ENCODE measurements around the gene ABCF2.
A peak's percentile ranks its signal among the peaks of the same experiment; 100 is the strongest.

Gene ABCF2

GRCh38 chr7:151232091-151232916 is 5.3 kb upstream of the ABCF2 start, which contains the start of gene CHPF2:
Gene CHPF2 (plus strand): TSS chr7:151232483. CDS start chr7:151234012, 1,529 bp downstream.
- H3K4me3 ChIP-seq (ENCODE audit: low read depth, low read length) = peak within 1 kb of the TSS; percentile 81
- H3K27me3 ChIP-seq (ENCODE audit: control insufficient read depth, insufficient read depth, low read length) = no peaks in the 10 kb centered on the region
- H3K4me1 ChIP-seq (ENCODE audit: control insufficient read depth, insufficient read depth, low read length) = peaks cover 20% of the 10 kb centered on the region
- H3K9ac ChIP-seq (ENCODE audit: low read length) = peak within 1 kb of the TSS; percentile 93
- peaks cover 32% of the 10 kb centered on the region for H3K36me3 ChIP-seq (ENCODE audit: control insufficient read depth, insufficient read depth, low read length)
- no peaks in the 10 kb centered on the region for H3K9me3 ChIP-seq (ENCODE audit: control insufficient read depth, insufficient read depth, low read depth, low read length)
- peak within 1 kb of the TSS; percentile 79; the same call in 1 of the 2 replicates for H3K27ac ChIP-seq (ENCODE audit: low read depth, low read length)

DNA sequence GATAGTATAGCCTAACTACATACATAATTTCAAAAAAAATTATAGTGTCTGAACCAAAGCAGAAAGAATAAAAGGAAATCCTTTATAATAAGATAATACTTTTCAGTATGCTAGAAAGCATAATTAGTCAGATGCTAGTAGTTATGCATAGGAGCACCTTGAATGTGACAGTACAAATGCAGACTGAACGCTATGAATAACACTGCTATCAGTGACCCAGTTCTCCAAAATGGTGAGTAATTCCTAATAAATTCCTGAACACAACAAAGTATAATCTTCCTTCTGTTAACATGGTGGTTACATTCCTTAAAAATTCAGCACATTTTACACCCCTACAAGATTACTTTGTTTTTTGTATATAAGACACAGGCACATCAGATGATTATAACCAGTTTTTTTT is 4.1 kb upstream of the ABCF2 start:
- Histone ChIP-seq H3K4me3 (ENCODE audit: low read depth, low read length) (no peak overlapping the region), H3K9me3 (ENCODE audit: control insufficient read depth, insufficient read depth, low read depth, low read length) (no peaks in the 10 kb centered on the region), H3K4me1 (ENCODE audit: control insufficient read depth, insufficient read depth, low read length) (peaks cover 22% of the 10 kb centered on the region), H3K9ac (ENCODE audit: low read length) (no peak overlapping the region), H3K36me3 (ENCODE audit: control insufficient read depth, insufficient read depth, low read length) (peaks cover 20% of the 10 kb centered on the region), H3K27me3 (ENCODE audit: control insufficient read depth, insufficient read depth, low read length) (no peaks in the 10 kb centered on the region), H3K27ac (ENCODE audit: low read depth, low read length) (no peak overlapping the region)

DNA sequence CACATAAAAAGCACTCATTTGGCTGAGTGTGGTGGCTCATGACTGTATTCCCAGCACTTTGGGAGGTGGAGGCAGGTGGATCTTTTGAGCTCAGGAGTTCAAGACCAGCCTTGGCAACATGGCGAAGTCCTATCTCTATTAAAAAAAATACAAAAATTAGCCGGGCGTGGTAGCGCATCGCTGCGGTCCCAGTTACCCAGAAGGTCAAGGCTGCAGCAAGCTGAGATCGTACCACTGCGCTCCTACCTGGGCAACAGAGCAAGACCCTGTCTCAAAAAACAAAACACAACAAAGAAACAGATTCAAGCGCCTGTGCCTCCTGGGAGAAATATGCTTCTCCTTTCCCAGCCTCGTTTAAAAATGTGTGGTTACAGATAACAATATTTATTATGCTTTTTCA is 2.2 kb upstream of the ABCF2 start:
- no peak overlapping the region for H3K4me3 ChIP-seq (ENCODE audit: low read depth, low read length)
- no peaks in the 10 kb centered on the region for H3K27me3 ChIP-seq (ENCODE audit: control insufficient read depth, insufficient read depth, low read length)
- peaks cover 12% of the 10 kb centered on the region for H3K36me3 ChIP-seq (ENCODE audit: control insufficient read depth, insufficient read depth, low read length)
- no peaks in the 10 kb centered on the region for H3K9me3 ChIP-seq (ENCODE audit: control insufficient read depth, insufficient read depth, low read depth, low read length)
- H3K27ac ChIP-seq (ENCODE audit: low read depth, low read length) = no peak overlapping the region
- peaks cover 26% of the 10 kb centered on the region for H3K4me1 ChIP-seq (ENCODE audit: control insufficient read depth, insufficient read depth, low read length)
- no peak overlapping the region for H3K9ac ChIP-seq (ENCODE audit: low read length)

DNA sequence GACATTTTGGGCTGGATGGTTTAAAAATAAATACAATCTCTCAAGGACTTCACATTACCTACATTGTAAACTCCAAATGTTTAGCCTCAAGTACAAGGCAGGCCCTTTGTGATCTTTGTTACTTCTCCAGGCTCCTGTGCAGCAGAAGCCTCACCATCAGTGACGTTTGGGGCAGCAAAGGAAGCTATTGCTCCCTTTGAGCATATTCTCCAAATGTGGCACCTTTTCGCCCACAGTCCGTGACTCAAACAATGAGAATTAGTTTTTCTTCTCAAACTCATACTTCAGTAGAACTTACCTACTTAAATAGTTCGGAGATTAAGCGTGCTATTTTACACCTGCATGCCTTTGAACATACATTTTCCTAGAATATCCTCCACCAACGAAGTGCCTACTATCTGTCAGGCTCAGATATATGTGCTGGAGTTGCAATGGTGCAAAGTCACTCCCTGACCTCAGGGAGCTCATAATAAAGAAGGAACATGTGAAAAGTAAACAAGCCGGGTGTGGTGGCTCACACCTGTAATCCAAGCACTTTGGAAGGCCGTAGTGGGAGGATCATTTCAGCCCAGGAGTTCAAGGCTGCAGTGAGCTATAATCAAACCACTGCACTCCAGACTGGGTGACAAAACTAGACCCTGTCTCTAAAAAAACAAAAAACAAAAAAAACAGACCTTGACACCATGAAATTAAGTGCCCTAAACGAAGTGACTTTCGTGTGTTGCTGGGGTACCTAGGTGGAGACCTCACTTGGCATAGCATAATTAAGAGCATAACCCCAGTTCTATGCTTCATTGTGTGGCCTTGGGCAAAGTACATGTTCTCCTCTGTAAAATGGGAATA is 1.2 kb upstream of the ABCF2 start:
- Histone ChIP-seq H3K36me3 (ENCODE audit: control insufficient read depth, insufficient read depth, low read length) (peaks cover 20% of the 10 kb centered on the region), H3K9ac (ENCODE audit: low read length) (peak overlapping the region; percentile 84), H3K4me1 (ENCODE audit: control insufficient read depth, insufficient read depth, low read length) (peaks cover 20% of the 10 kb centered on the region), H3K4me3 (ENCODE audit: low read depth, low read length) (peak overlapping the region; percentile 97), H3K27me3 (ENCODE audit: control insufficient read depth, insufficient read depth, low read length) (no peaks in the 10 kb centered on the region), H3K9me3 (ENCODE audit: control insufficient read depth, insufficient read depth, low read depth, low read length) (no peaks in the 10 kb centered on the region), H3K27ac (ENCODE audit: low read depth, low read length) (peak overlapping the region; percentile 78; the same call in 1 of the 2 replicates)

DNA sequence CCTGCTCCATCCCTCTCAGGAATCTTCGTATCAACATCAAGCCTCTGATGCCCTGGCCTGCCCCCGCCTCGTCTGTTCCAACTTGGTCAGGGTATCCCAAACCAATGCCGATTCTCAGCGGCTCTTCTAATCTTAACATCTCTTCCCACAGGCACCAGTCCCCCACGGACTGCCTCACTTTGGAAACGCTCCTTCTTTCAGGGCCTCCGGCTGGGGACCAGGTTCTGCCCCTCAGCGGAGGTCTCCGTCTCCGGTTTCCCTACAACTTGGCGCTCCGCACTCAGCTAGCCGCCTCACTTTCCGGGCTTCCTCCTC is 488 bp downstream of the ABCF2 start:
- Histone ChIP-seq H3K4me1 (ENCODE audit: control insufficient read depth, insufficient read depth, low read length) (peaks cover 13% of the 10 kb centered on the region; the same call in 1 of the 2 replicates), H3K36me3 (ENCODE audit: control insufficient read depth, insufficient read depth, low read length) (peaks cover 36% of the 10 kb centered on the region), H3K27me3 (ENCODE audit: control insufficient read depth, insufficient read depth, low read length) (no peaks in the 10 kb centered on the region), H3K9ac (ENCODE audit: low read length) (peak overlapping the region; percentile 78), H3K4me3 (ENCODE audit: low read depth, low read length) (peak overlapping the region; percentile 97), H3K27ac (ENCODE audit: low read depth, low read length) (no peak overlapping the region; the same call in 1 of the 2 replicates), H3K9me3 (ENCODE audit: control insufficient read depth, insufficient read depth, low read depth, low read length) (no peaks in the 10 kb centered on the region)

DNA sequence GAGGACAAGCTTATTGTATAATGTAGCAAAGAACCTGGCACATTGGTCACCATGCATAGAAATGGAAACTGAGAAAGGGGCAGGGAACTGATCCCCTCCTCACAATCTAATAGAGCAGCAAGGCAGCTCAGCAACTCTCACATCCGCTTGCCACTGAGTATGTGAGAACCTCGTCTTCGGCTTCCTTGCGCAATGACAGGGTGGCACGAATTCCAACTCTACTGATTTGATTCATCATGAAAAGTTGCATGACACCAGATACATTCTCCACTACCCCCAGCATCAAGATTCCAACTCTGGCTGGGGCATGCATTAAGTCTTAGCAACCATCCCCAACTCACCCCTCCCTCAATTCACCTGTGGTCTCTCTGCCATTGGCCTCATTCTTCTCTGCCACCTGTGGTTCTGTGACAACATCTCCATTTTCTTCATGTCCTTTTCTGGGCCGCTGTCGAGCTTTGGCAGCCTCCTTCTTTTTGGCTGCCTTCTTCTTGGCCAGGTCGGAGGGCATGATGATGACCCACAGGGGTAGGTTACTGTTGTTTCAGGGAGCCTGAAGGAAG is 976 bp downstream of the ABCF2 start:
- H3K27me3 ChIP-seq (ENCODE audit: control insufficient read depth, insufficient read depth, low read length) = no peaks in the 10 kb centered on the region
- peak overlapping the region; percentile 97 for H3K4me3 ChIP-seq (ENCODE audit: low read depth, low read length)
- H3K9ac ChIP-seq (ENCODE audit: low read length) = peak overlapping the region; percentile 78
- H3K4me1 ChIP-seq (ENCODE audit: control insufficient read depth, insufficient read depth, low read length) = peaks cover 13% of the 10 kb centered on the region; the same call in 1 of the 2 replicates
- no peaks in the 10 kb centered on the region for H3K9me3 ChIP-seq (ENCODE audit: control insufficient read depth, insufficient read depth, low read depth, low read length)
- no peak overlapping the region for H3K27ac ChIP-seq (ENCODE audit: low read depth, low read length)
- peaks cover 39% of the 10 kb centered on the region for H3K36me3 ChIP-seq (ENCODE audit: control insufficient read depth, insufficient read depth, low read length)

- H3K36me3 ChIP-seq (ENCODE audit: control insufficient read depth, insufficient read depth, low read length) = peaks cover 60% of the 10 kb centered on the region
- no peak overlapping the region for H3K27ac ChIP-seq (ENCODE audit: low read depth, low read length)
- H3K9me3 ChIP-seq (ENCODE audit: control insufficient read depth, insufficient read depth, low read depth, low read length) = no peaks in the 10 kb centered on the region
- H3K27me3 ChIP-seq (ENCODE audit: control insufficient read depth, insufficient read depth, low read length) = no peaks in the 10 kb centered on the region
- no peak overlapping the region for H3K4me3 ChIP-seq (ENCODE audit: low read depth, low read length)
- peaks cover 13% of the 10 kb centered on the region; the same call in 1 of the 2 replicates for H3K4me1 ChIP-seq (ENCODE audit: control insufficient read depth, insufficient read depth, low read length)
- no peak overlapping the region for H3K9ac ChIP-seq (ENCODE audit: low read length)
These were observed 3.3 kb downstream of the ABCF2 start for GRCh38 chr7:151223728-151224127.

DNA sequence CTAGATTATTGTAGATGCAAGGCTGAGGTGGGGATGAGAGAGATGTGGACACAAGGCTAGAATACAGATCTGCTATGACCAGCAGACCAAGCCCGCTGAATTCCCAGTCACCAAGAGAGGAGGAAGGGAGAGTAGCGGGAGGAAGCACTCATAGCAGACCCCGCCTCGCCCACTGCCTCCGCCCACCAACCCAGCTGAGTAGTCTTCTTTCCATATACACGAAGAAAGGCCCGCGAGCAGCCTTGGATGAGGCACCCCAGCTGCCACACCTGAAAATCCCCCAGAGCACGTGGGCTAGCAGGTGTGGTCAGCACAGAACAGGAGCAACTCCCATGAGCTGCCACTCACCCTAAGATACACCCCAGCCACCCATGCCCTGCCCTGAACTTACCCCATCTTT is 8.8 kb downstream of the ABCF2 start:
- no peaks in the 10 kb centered on the region for H3K27me3 ChIP-seq (ENCODE audit: control insufficient read depth, insufficient read depth, low read length)
- H3K9me3 ChIP-seq (ENCODE audit: control insufficient read depth, insufficient read depth, low read depth, low read length) = no peaks in the 10 kb centered on the region
- no peak overlapping the region for H3K9ac ChIP-seq (ENCODE audit: low read length)
- no peak overlapping the region for H3K4me3 ChIP-seq (ENCODE audit: low read depth, low read length)
- no peak overlapping the region for H3K27ac ChIP-seq (ENCODE audit: low read depth, low read length)
- H3K4me1 ChIP-seq (ENCODE audit: control insufficient read depth, insufficient read depth, low read length) = no peaks in the 10 kb centered on the region
- peaks cover 94% of the 10 kb centered on the region for H3K36me3 ChIP-seq (ENCODE audit: control insufficient read depth, insufficient read depth, low read length)

DNA sequence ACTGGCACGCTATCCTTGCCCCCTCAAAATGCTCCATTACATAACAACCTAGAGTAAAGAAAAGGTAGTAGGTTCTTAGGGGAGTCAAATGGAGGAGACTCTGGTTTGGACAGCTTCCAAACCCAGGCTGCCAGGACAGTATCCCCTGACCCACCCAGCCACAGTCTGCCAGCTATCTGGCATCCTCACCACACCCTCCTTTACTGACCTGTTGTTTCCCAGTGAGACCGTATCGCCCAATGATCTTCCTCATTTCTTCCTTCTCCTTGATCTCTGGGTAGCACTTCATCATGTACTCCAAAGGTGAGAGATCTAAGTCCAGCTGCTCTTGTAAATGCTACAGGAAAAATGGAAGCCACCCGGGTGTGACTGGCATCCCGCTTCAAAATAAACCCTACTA is 11.6 kb downstream of the ABCF2 start:
- Histone ChIP-seq H3K4me1 (ENCODE audit: control insufficient read depth, insufficient read depth, low read length) (0 out of 2 replicates have a peak, but pooled peaks cover 4% of the 10 kb centered on the region), H3K27ac (ENCODE audit: low read depth, low read length) (no peak overlapping the region), H3K36me3 (ENCODE audit: control insufficient read depth, insufficient read depth, low read length) (peaks cover 82% of the 10 kb centered on the region), H3K9ac (ENCODE audit: low read length) (no peak overlapping the region), H3K27me3 (ENCODE audit: control insufficient read depth, insufficient read depth, low read length) (no peaks in the 10 kb centered on the region), H3K9me3 (ENCODE audit: control insufficient read depth, insufficient read depth, low read depth, low read length) (no peaks in the 10 kb centered on the region), H3K4me3 (ENCODE audit: low read depth, low read length) (no peak overlapping the region)

DNA sequence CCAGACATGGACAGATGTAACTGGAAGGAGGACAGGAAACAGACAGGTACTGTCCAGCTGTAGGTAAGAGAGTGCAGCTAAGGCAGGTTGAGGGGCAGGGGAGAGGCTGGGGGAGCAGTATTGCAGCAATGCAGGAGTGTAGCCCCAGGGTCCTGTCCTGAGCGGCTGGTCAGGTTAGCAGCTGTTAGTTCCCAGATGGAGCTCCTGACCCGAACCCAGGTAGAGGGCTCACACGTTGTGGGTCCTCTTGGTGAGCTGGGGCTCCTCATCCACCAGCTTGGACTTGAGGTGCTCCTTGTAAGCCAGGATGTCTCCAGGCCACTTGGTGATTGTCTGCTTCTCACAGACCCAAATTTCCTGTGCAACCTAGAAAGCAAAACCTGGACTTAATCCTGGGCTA is 13.2 kb downstream of the ABCF2 start:
- Histone ChIP-seq H3K36me3 (ENCODE audit: control insufficient read depth, insufficient read depth, low read length) (peaks cover 69% of the 10 kb centered on the region), H3K9ac (ENCODE audit: low read length) (no peak overlapping the region), H3K4me1 (ENCODE audit: control insufficient read depth, insufficient read depth, low read length) (0 out of 2 replicates have a peak, but pooled peaks cover 4% of the 10 kb centered on the region), H3K9me3 (ENCODE audit: control insufficient read depth, insufficient read depth, low read depth, low read length) (no peaks in the 10 kb centered on the region), H3K27me3 (ENCODE audit: control insufficient read depth, insufficient read depth, low read length) (no peaks in the 10 kb centered on the region), H3K27ac (ENCODE audit: low read depth, low read length) (no peak overlapping the region), H3K4me3 (ENCODE audit: low read depth, low read length) (no peak overlapping the region)
